ENCODE data around the gene TBC1D10B.
"Not testable (repeated sequence)": the region's sequence is repeated elsewhere in the genome, so short reads cannot be mapped to it uniquely, and the experiment has no call there.

TBC1D10B gene

GRCh38 chr16:30397056-30397455 is 26.8 kb upstream of the TBC1D10B start:
- ChIA-PET CTCF (interaction anchor here (1.0 to 3.7 kb wide), 2 partner anchors 11 to 21 kb away, joined by 3 to 29 read pairs; partner anchors contain the start of gene ZNF771), POLR2A (no interaction called here)
- DNase-seq (ENCODE audit: extremely low spot score) = no peak
- TF ChIP-seq CTCF (IDR thresholded peaks at IDR 0.05; ENCODE audit: control extremely low read depth, extremely low read depth, low read depth, missing control alignments) = no peak

- POLR2A ChIA-PET; DNase-seq (ENCODE audit: extremely low spot score): not testable (repeated sequence)
- CTCF ChIA-PET = interaction anchor here (1.5 to 4.8 kb wide), 6 partner anchors 10 to 218 kb away, joined by 5 to 30 read pairs (median 16); partner anchors contain the start of genes SEPTIN1 and ZNF771
These were observed 26.3 kb upstream of the TBC1D10B start for GRCh38 chr16:30396627-30397026.

GRCh38 chr16:30395992-30396585 is 25.8 kb upstream of the TBC1D10B start:
- CTCF ChIA-PET = interaction anchor here (1.0 to 4.8 kb wide), 11 partner anchors 10 to 219 kb away, joined by 3 to 30 read pairs (median 7); partner anchors contain the start of genes DCTPP1, ITGAL, SEPTIN1 and ZNF764
- no peak for TF ChIP-seq CTCF (IDR thresholded peaks at IDR 0.05; ENCODE audit: control extremely low read depth, extremely low read depth, low read depth, missing control alignments)

GRCh38 chr16:30395155-30395991 is 25.1 kb upstream of the TBC1D10B start, which contains the start of gene ZNF48:
Gene ZNF48 (plus strand): TSS chr16:30395420. CDS start chr16:30395795, 375 bp downstream.
- DNase-seq (ENCODE audit: extremely low spot score) = peak; percentile 81
- ChIA-PET POLR2A (interaction anchor here (0.5 to 1.6 kb wide), 3 partner anchors 18 to 46 kb away, joined by 3 to 6 read pairs (median 4); no protein-coding TSS in a partner anchor), CTCF (interaction anchor here (0.8 to 4.8 kb wide), 13 partner anchors 11 to 219 kb away, joined by 3 to 30 read pairs (median 7); partner anchors contain the start of genes DCTPP1, ITGAL, SEPTIN1 and ZNF747)
- peak; percentile 62 for TF ChIP-seq CTCF (IDR thresholded peaks at IDR 0.05; ENCODE audit: control extremely low read depth, extremely low read depth, low read depth, missing control alignments)

More at GRCh38 chr16:30395992-30396585, 25.8 kb upstream of the TBC1D10B start:
- no peak for DNase-seq (ENCODE audit: extremely low spot score)
- POLR2A ChIA-PET = interaction anchor here (0.5 to 1.6 kb wide), 2 partner anchors 19 to 46 kb away, joined by 4 to 6 read pairs; no protein-coding TSS in a partner anchor

- no peak for TF ChIP-seq CTCF (IDR thresholded peaks at IDR 0.05; ENCODE audit: control extremely low read depth, extremely low read depth, low read depth, missing control alignments)
- POLR2A ChIA-PET = interaction anchor here (0.6 to 1.6 kb wide), 2 partner anchors 17 to 38 kb away, joined by 3 to 4 read pairs; no protein-coding TSS in a partner anchor
- DNase-seq (ENCODE audit: extremely low spot score) = no peak
- CTCF ChIA-PET = interaction anchor here (0.8 to 4.8 kb wide), 11 partner anchors 12 to 220 kb away, joined by 3 to 30 read pairs (median 7); partner anchors contain the start of genes DCTPP1, SEPTIN1, ZNF747 and ZNF764
These were observed 24.4 kb upstream of the TBC1D10B start for GRCh38 chr16:30394592-30395154.

GRCh38 chr16:30383521-30383920 is 13.2 kb upstream of the TBC1D10B start:
- CTCF ChIA-PET = interaction anchor here (0.7 to 4.7 kb wide), 5 partner anchors 9 to 246 kb away, joined by 3 to 23 read pairs (median 12); partner anchors contain the start of gene ZNF48
- no peak for TF ChIP-seq CTCF (IDR thresholded peaks at IDR 0.05; ENCODE audit: control extremely low read depth, extremely low read depth, low read depth, missing control alignments)
- POLR2A ChIA-PET = interaction anchor here (0.5 to 1.3 kb wide), 2 partner anchors 26 to 298 kb away, joined by 4 read pairs; no protein-coding TSS in a partner anchor
- no peak for DNase-seq (ENCODE audit: extremely low spot score)

Measured in GM10248 (cell line).